ENCODE data around the gene ATP7B.

DNA sequence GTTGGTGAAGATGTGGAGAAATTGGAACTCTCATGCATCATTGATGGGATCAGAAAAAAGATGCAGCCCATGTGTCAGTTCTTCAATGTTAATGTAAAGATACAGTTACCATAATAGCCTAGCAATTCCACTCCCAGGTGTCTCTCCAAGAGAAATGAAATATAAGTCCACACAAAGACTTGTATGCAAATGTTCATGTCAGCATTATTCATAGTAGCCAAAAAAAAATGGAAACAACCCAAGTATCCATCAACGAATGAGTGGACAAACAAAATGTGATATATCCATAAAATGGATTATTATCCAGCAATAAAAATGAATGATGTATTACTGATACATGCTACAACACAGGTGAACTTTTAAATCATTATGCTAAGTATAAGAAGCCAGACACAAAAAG lies 110.8 kb downstream of the ATP7B start:
- TF ChIP-seq, protein P1, sequence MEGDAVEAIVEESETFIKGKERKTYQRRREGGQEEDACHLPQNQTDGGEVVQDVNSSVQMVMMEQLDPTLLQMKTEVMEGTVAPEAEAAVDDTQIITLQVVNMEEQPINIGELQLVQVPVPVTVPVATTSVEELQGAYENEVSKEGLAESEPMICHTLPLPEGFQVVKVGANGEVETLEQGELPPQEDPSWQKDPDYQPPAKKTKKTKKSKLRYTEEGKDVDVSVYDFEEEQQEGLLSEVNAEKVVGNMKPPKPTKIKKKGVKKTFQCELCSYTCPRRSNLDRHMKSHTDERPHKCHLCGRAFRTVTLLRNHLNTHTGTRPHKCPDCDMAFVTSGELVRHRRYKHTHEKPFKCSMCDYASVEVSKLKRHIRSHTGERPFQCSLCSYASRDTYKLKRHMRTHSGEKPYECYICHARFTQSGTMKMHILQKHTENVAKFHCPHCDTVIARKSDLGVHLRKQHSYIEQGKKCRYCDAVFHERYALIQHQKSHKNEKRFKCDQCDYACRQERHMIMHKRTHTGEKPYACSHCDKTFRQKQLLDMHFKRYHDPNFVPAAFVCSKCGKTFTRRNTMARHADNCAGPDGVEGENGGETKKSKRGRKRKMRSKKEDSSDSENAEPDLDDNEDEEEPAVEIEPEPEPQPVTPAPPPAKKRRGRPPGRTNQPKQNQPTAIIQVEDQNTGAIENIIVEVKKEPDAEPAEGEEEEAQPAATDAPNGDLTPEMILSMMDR (IDR thresholded peaks at IDR 0.05): no peak
- no peak for TF ChIP-seq POLR2AphosphoS5 (IDR thresholded peaks at IDR 0.05)

All from gastroesophageal sphincter (tissue), 3 donors.